OCI-LY3 (cell line): ENCODE results near the gene PARD3.

Source experiments
- CTCF ChIP-seq: fragments of 200-600, 300-600 bp; sonication (generic); IDR thresholded peaks from 2 replicates; pipeline ENCODE4 v1.5.1; 2014; ENCODE audit warnings: antibody characterized with exemption, low read length, low read depth
- EZH2phosphoT487 ChIP-seq: fragments of 200-600 bp; shearing (Covaris generic); IDR thresholded peaks from 2 replicates; pipeline ENCODE4 v1.6.1; 2018; ENCODE audit warnings: antibody characterized with exemption, mixed run types, low read depth

DNA sequence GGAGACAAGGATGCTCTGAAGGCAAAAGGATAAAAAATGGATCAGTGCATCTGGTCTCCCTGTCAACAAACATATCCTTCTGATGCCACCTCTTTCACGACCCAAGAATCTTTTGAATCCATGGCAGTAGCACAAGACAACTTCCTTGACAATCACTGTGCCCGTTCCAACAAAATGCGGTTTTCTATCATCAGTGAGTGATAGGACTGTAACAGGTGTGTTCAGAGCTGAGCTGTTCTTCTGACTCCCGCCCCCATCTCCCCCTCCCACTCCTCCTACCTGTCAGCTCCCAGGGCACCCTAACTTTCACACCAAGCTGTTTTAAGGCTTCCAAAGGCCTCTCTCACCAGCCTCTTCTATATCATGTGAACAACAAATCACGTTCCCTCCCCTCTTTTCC is 74.8 kb downstream of the PARD3 start:
- TF ChIP-seq CTCF, result no peak
- no peak for TF ChIP-seq EZH2phosphoT487
